HG03460 (cell line): ENCODE data around the gene TOMM20.
A peak's percentile ranks its signal among the peaks of the same experiment; 100 is the strongest.

Source experiments
- ATAC-seq: cut with Tn5 transposase; IDR thresholded peaks from one replicate; pipeline ENCODE4 v1.9.1; 2021; ENCODE audit not compliant: unreplicated experiment

TOMM20 gene

DNA sequence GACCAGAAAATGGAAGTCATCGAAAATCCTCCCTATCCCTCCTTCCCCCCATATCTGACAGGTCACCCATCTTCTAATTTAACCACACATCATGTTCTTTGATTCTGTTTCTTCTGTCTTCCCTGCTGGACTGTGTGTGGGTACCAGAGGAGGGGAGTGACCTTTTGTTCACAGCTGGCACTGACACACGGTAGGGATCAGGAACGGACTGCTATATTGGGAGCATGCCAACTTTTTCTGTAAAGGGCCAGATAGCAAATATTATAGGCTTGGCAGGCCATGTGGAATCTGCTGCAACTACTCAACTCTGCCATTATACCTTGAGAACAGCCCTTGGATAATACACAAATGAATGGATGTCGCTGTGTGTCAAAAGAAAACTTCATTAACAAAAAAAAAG, 7.5 kb upstream of the TOMM20 start:
- ATAC-seq: no peak

DNA sequence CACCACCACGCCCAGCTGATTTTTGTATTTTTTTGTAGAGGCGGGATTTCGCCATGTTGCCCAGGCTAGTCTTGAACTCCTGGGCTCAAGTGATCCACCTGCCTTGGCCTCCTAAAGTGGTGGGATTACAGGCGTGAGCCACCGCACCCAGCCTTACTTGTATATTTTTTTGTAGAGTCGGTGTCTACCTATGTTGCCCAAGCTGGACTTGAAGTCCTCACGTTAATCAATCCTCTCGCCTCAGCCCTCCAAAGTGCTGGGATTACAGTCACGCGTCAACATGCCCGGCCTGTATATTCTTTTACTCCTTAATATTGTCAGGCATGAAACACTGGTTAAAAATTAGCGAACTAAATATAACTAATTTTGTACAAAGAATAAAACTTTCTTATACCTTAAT, 5.5 kb upstream of the TOMM20 start:
- ATAC-seq: no peak

DNA sequence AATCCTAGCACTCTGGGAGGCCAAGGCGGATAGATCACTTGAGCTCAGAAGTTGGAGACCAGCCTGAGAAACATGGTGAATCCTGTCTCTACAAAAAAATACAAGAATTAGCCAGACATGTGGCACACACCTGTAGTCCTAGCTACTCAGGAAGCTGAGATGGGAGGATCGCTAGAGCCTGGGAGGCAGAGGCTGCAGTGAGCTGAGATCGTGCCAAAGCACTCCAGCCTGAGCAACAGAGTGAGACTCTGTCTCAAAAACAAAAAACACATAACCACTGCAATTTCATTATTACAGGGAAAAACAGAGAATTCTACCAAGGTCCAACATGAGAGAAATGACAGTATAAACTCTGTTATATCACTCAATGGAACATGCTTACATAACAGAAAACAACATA, 4.4 kb upstream of the TOMM20 start:
- ATAC-seq: no peak

DNA sequence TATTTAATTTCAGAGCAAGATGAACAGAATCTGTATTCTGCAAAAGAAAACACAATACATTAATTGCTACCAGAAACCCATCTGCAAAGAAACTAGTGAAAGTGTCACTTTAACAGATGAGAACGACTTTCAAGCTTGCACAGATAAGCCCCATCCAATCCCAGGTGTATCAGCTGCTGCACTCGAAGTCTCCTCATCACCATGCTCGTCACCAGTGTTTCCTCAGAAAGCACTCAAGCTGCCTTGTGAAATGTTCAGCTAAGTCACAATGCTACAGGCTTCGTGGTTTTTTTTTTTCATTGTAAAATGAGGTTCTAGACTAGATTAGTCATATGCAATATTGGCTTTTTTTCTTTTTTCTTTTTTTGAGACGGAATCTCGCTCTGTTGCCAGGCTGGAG, 3.3 kb upstream of the TOMM20 start:
- ATAC-seq: no peak

DNA sequence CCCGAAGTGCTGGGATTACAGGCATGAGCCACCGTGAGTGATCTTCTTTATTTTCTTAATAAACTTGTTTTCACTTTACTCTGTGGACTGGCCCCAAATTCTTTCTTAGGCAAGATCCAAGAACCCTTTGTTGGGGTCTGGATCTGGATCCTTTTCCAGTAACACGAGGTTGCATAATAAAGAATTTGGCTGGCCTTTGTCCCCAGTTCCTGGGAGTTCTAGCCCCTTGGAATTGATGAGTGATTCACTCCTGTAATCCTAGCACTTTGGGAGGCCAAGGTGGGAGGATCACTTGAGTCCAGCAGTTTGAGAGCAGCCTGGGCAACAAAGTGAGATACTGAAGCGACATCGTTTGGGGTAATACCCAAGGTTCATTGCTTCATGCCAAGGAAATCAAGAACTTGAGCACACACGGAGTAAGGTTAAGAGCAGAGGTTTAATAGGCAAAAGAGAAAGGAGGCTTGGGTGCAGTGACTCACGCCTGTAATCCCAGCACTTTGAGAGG, 2.2 kb upstream of the TOMM20 start:
- no peak for ATAC-seq

DNA sequence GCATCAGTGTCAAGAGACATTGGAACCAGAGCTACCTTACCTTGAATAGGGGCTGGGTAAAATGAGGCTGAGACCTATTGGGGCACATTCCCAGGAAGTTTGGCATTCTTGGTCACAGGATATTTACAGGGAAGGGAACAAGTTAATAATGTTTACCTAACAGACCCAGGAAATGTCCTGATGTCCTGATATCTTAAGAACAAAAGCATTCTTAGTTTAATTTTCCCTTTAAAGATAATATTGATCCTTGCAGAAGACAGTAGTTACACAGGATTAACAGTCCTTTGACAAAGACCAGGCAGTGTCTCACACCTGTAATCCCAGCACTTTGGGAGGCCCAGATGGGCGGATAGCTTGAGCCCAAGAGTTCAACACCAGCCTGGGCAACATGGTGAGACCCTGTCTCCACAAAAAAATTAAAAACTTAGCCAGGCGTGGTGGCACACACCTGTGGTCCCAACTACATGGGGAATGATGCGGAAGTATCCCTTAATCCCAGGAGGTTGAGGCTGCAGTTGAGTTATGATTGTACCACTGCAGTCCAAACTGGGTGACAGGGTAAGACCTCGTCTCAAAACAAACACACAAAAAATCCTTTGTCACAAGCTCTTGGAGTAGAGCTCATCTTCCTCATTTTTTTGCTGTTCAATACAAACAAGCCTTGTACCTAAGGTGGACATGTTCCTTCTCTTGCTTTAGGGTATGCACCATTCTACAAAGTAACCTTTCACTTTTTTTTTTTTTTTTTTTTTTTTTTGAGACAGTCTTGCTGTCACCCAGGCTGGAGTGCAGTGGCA, 1.3 kb upstream of the TOMM20 start:
- ATAC-seq: no peak

DNA sequence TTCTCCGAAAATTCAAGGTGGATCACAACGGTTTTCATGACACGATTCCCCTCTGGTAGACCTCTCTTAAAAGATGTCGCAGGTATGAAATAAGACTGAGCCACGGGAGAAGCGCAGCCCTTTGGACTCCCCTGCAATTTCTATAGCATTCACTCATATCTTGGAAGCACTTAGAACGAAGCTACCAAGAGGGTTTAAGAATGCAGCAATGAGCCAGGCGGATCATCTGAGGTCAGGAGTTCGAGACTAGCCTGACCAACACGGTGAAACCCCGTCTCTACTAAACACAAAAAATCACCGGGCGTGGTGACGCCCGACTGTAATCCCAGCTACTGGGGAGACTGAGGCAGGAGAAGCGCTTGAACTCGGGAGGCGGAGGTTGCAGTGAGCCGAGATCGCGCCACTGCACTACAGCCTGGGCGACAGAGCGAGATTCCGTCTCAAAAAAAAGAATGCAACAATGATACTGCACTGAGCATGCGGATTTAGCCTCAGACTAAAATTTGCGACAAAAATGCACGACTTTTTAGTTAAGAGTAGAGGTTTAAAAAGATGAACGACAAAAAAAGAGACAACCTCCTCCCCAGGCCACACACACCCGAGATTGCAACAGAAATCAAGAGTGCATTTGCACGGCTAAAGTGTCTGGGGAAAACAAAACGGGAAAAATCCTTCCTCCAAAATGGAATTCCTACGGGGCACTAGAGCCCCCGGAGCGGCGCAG, 743 bp downstream of the TOMM20 start:
- ATAC-seq: no peak

DNA sequence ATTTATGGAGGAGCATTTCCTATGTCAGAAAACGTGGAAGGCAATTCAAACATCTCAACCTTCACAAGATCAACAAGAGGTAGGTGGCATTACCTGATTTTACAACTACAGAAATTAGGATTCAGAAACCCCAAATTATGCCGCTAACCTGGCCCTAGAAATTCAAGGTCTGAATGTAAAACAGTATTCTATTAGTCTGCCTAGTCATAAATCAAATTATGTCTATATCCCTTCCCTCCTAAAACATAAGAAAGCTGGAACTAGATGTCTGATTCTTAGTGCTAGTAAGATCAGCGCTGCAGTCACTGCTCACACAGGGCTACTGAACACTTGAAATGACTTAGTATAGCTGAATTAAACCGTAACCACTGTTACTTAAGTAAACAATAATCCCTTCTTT, 1.4 kb downstream of the TOMM20 start:
- ATAC-seq: no peak

DNA sequence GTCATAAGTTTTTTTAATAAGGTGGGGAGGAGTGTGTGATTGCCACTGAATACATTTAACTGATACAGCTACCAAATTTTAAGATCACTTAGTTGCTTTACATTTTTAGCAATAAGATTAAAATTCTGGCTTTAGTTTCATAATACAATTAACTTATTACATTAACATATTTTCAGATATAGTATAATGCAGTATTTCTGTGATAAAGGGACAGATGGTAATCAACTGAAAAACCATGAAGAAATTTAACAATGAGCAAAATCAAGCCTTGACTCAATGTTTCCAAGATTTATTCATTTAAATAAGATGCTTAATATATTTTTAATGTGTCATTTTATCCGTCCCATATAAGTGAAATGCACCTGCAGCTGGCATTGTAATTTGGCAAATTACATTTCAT, 4.0 kb downstream of the TOMM20 start:
- ATAC-seq: no peak

DNA sequence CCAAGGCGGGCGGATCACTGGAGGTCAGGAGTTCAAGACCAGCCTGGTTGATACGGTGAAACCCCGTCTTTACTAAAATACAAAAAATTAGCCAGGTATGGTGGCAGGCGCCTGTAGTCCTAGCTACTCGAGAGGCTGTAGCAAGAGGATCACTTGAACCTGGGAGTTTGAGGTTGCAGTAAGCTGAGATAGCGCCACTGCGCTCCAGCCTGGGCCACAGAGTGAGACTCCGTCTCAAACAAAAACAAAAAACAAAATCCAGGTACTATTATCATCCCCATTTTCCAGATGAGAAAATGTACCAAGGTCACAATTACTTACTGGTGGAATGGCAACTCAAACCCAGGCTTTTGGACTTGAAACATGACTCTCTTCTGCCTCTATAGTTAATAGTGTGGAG, 4.5 kb downstream of the TOMM20 start:
- no peak for ATAC-seq

DNA sequence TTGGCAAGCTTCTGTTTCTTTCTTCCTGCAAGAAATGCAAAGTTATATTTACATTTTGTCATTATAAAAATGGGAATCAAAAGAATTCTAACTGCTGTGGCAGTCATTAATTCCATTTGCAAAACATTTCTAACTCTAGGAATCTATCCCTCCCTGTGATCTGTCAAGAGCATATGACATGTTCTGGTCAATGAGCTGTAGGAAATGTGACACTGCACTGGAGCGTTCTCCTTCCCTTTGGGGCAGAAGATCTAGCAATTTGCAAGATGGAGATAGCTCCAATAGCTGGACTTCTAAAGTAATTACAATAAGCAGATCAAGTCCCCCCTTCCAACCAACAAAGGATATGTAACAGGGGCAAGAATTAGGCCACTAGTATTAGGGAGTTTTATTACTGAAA, 6.3 kb downstream of the TOMM20 start:
- ATAC-seq: no peak

DNA sequence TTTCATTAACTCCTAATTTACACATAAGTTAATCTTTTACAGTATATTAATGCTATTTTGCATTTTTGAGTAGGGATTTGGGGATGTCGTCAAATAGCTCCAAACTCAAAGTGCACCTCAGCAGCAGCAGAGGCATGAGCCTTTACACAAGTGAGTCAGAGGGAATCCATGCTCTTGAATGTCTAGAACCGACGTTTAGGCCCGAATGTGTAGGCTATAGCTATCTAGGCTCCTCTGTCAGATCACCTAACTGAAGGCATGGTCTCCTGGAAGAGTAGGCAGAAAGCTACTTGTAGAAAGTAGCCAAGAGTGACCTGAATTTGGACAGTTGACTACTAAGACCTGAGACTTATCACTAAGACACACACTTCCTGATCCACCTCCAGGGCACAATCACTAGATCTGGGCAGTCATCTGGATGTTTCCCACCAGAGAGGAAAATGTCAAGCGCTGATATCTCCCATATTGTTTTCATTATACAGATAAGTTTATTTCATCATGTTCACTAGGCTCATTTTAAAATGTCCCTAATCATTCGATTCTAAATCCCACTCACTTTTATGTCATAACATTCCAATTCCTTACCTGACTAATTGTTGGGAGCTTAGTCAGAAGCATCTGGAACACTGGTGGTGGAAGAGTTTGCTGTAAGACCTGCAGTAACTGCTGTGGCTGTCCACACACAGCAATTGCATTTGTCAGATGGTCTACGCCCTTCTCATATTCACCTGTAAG, 15.3 kb downstream of the TOMM20 start:
- ATAC-seq: no peak

DNA sequence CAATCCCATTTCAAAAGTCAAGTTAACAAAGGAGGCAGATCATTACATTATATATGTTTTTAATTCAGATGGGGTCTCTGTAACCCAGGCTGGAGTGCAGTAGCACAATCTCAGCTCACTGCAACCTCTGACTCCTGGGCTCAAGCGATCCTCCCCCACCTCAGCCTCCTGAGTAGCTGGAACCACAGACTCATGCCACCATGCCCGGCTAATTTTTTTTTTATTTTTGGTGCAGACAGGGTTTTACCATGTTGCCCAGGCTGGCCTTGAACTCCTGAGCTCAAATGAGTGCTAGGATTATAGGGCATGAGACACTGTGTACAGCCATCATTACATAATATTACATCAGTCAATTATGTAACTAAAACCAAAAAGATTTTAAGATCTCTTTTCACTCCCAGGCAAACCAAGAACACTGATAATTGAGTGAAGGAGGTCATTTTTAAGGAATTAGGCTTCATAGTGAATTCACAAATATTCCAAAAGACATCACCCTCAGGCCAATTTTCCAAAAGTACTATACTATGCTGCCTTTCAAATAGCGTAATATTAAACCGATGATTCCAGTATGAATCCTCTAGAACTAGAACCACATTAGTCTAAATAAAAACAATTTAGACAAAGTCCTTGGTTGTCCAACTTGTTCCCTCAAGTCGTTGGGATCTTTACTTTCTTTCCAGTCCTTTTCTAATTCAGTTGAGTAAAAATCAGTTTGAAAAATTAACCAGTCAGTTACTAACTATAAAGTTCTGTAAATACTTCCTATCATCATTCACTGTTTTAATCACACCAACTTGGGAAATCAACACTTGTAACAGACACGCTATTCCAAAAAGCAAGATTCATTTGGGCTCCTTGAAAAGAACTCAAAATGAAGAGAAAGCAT, 16.1 kb downstream of the TOMM20 start:
- ATAC-seq: no peak

DNA sequence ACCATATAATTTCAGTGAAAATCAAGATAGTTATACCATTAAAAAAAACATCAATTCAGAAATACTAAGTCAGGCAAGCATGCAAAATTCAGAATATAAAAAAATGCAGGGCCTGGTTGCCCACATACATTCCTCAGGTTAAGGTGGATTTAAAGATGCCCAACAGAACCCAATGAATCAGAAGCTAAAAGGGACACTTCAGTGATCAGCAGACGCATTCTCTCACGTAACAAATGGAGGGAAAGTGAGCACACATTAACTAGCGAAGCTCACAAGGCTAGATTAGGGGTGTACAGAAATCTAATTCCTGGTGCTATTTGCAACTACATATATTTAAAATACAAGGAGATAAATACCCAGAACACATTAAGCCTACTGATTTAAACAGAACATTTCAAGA, 17.5 kb downstream of the TOMM20 start:
- no peak for ATAC-seq

DNA sequence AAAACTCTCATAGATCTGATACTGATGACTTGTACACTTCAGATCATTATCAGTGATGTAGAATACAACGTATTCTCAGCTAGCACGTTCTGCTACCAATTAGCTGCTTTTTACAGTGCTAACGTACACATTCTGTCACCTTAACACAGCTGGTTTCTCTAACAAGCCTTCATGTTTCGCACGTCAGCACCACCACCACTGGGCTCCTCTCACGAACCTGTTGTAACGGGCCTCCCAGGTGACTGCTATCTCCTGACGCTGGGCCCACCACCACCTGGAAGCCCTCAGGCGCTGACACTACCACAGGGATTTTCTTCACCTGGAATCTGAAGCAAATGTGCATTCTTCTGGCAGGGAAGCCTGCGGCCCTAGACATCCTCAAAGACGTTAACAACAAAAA, 19.8 kb downstream of the TOMM20 start:
- ATAC-seq: no peak

DNA sequence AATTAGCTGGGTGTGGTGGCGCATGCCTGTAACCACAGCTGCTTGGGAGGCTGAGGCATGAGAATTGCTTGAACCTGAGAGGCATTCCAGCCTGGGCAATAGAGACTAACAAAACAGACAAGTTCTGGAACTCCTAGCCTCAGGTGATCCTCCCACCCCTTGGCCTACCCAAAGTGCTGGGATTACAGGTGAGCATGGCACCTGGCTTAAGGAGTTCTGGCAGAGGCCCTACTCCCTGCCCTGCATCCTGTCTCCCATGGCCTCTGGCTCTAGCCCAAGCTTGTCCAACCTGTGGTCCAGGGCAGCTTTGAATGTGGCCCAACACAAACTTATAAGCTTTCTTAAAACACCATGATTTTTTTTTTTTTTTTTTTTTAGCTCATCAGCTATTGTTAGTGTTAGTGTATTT, 20.4 kb downstream of the TOMM20 start:
- no peak for ATAC-seq

DNA sequence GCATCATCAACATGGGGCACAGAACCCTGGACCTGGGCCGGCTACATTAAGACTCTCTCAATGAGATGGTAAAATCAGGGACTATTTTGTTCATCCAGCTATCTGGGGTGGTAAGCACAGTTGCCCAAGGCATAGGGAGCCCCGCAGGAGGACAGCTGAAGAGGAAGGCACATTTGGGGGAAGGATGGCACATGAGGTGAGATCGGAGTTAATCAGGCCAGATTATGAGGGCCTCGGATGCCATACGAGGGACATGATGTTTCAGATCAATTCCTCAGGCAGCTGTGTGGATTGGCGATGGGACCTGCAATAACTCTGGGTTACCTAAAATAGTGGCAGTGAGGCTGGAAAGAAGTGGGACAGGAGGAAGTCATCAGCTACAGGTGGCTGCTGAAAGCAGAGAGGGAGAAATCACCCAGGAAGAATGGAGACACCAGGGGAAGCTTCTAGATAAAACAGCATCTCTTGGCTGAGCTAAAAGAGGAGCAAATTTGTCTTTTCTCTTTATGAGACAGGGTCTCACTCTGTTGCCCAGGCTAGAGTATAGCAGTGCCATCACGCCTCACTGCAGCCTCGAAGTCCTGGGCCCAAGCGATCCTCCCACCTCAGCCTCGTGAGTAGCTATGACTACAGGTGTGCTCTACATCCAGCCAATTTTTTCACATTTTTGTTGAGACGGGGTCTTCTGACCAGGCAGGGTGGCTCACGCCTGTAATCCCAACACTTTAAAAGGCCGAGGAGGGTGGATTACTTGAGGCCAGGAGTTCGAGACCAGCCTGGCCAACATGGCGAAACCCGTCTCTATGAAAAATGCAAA, 21.1 kb downstream of the TOMM20 start:
- ATAC-seq: no peak

DNA sequence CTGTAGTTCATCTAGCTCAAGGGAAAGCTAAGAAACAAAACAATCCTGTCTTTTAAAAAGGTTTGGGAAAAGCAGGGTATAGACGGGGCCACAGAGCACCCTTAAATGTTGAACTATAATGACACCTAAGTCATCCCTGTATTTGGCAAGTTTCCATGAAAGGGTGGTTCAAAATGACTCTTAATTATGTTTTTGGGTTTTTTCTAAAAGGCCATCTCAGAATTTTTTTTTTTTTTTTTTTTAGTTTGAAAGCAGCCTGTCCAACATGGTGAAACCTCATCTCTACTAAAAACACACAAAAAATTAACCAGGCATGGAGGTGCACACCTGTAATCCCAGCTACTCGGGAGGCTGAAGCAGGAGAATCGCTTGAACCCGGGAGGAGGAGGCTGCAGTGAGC, 22.2 kb downstream of the TOMM20 start:
- ATAC-seq: no peak

DNA sequence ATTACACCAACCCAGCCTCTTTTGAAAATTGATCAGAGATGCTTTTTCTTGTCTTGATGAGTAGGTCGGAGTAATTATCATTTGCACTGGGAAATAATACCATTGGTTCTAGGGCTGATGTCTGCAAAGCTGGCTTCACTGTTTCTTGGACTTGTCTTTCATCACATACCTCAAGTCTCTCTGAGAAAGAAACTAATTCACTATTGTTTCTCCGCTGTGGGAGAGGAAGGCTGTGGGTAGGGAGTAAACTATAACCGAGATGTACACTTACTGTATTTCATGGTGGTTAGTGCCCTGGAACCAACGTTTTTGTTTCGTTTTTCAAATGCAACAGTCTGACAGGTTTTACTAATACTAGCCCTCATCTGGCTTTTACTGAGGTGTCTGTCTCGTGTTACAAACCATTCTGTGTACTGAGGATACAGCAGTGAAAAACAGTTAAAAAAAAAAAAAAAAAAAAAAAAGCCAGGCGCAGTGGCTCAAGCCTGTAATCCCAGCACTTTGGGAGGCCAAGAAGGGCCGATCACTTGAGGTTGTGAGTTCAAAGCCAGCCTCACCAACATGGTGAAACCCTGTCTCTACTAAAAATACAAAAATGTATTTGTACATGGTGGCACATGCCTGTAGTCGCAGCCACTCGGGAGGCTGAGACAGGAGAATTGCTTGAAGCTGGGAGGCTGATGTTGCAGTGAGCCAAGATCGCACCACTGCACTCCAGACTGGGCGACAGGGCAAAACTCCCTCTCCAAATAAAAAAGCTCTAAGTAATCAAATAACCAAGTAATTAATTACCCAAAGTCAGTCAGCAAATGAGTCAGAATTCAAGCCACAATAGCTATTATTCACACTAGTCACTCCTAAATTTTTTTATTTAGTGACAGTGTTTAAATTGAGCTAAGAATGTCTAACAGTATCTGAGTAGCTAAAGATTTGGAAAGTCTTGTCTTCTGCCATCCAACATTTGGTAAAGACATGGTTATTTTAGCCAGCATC, 23.3 kb downstream of the TOMM20 start:
- ATAC-seq: peak; percentile 87
